ENCODE results near the gene ZC3H13. TPM values are rescaled to one million over a fixed set of nuclear protein-coding genes. Genes with fewer than 3 reads are reported as not detected.

ZC3H13 gene
- total and polyA plus RNA-seq, 3 donors from 2014 or later = 10.2 to 43.7 (median 36.8) TPM

- 62 to 80% methylated on average over 4 of the region's 4 CpGs for WGBS, 2 donors
Observed at GRCh38 chr13:46101002-46101401, 48.5 kb upstream of the ZC3H13 start.

GRCh38 chr13:46100191-46100815, 47.8 kb upstream of the ZC3H13 start:
- Histone ChIP-seq H3K4me3 (no peak overlapping the region), H3K9me3 (no peaks in the 10 kb centered on the region), H3K36me3 (ENCODE audit: low read depth, missing control alignments) (no peaks in the 10 kb centered on the region), H3K4me1 (no peaks in the 10 kb centered on the region), H3K27ac (no peak overlapping the region), H3K27me3 (no peaks in the 10 kb centered on the region)
- TF ChIP-seq CTCF (IDR thresholded peaks at IDR 0.05) (no peak), POLR2A (IDR thresholded peaks at IDR 0.05) (no peak)
- 67 to 76% methylated on average over 1 of the region's 1 CpG for WGBS, 2 donors
- DNase-seq = no peak
- intact Hi-C loops (cut with DNase I; ENCODE audit: low total_unique reads) = no loop called here

More at GRCh38 chr13:46101002-46101401, 48.5 kb upstream of the ZC3H13 start:
- Histone ChIP-seq H3K9me3 (no peaks in the 10 kb centered on the region), H3K36me3 (ENCODE audit: low read depth, missing control alignments) (no peaks in the 10 kb centered on the region), H3K4me1 (no peaks in the 10 kb centered on the region), H3K4me3 (no peak overlapping the region), H3K27me3 (no peaks in the 10 kb centered on the region), H3K27ac (no peak overlapping the region)
- DNase-seq = no peak
- TF ChIP-seq POLR2A (IDR thresholded peaks at IDR 0.05) (no peak), CTCF (IDR thresholded peaks at IDR 0.05) (no peak)
- intact Hi-C loops (cut with DNase I; ENCODE audit: low total_unique reads) = no loop called here

GRCh38 chr13:46097663-46098062, 45.1 kb upstream of the ZC3H13 start:
- no peak overlapping the region for H3K27ac ChIP-seq
- no peak for DNase-seq
- H3K4me3 ChIP-seq = no peak overlapping the region
- H3K36me3 ChIP-seq (ENCODE audit: low read depth, missing control alignments) = no peaks in the 10 kb centered on the region
- no peak for TF ChIP-seq POLR2A (IDR thresholded peaks at IDR 0.05)
- no peak for TF ChIP-seq CTCF (IDR thresholded peaks at IDR 0.05)
- H3K27me3 ChIP-seq = no peaks in the 10 kb centered on the region
- intact Hi-C loops (cut with DNase I; ENCODE audit: low total_unique reads) = no loop called here
- H3K4me1 ChIP-seq = no peaks in the 10 kb centered on the region
- 86 to 92% methylated on average over 4 of the region's 4 CpGs for WGBS, 2 donors
- no peaks in the 10 kb centered on the region for H3K9me3 ChIP-seq

- DNase-seq = no peak
- WGBS, 2 donors = 87 to 93% methylated on average over 3 of the region's 3 CpGs
- Histone ChIP-seq H3K27ac (no peak overlapping the region), H3K4me3 (no peak overlapping the region), H3K27me3 (no peaks in the 10 kb centered on the region), H3K4me1 (no peaks in the 10 kb centered on the region), H3K9me3 (no peaks in the 10 kb centered on the region), H3K36me3 (ENCODE audit: low read depth, missing control alignments) (no peaks in the 10 kb centered on the region)
- no peak for TF ChIP-seq CTCF (IDR thresholded peaks at IDR 0.05)
- TF ChIP-seq POLR2A (IDR thresholded peaks at IDR 0.05) = no peak
- intact Hi-C loops (cut with DNase I; ENCODE audit: low total_unique reads) = no loop called here
Observed at GRCh38 chr13:46097015-46097414, 44.5 kb upstream of the ZC3H13 start.

GRCh38 chr13:46094478-46094877, 41.9 kb upstream of the ZC3H13 start:
- intact Hi-C loops (cut with DNase I; ENCODE audit: low total_unique reads) = no loop called here
- Histone ChIP-seq H3K27ac (no peak overlapping the region), H3K4me1 (no peaks in the 10 kb centered on the region), H3K9me3 (no peaks in the 10 kb centered on the region), H3K4me3 (no peak overlapping the region), H3K36me3 (ENCODE audit: low read depth, missing control alignments) (no peaks in the 10 kb centered on the region), H3K27me3 (no peaks in the 10 kb centered on the region)
- TF ChIP-seq POLR2A (IDR thresholded peaks at IDR 0.05) (no peak), CTCF (IDR thresholded peaks at IDR 0.05) (no peak)
- 54 to 73% methylated on average over 3 of the region's 3 CpGs for WGBS, 2 donors
- DNase-seq = no peak
